ENCODE measurements around the gene MPP4. TPM values are rescaled to one million over a fixed set of nuclear protein-coding genes. Genes with fewer than 3 reads are reported as not detected.

MPP4 gene
- total and polyA plus RNA-seq, 2 of the 13 experiments (the other 11 are each of a cell fraction or from before 2014, with no cell fraction given) = not detected

DNA sequence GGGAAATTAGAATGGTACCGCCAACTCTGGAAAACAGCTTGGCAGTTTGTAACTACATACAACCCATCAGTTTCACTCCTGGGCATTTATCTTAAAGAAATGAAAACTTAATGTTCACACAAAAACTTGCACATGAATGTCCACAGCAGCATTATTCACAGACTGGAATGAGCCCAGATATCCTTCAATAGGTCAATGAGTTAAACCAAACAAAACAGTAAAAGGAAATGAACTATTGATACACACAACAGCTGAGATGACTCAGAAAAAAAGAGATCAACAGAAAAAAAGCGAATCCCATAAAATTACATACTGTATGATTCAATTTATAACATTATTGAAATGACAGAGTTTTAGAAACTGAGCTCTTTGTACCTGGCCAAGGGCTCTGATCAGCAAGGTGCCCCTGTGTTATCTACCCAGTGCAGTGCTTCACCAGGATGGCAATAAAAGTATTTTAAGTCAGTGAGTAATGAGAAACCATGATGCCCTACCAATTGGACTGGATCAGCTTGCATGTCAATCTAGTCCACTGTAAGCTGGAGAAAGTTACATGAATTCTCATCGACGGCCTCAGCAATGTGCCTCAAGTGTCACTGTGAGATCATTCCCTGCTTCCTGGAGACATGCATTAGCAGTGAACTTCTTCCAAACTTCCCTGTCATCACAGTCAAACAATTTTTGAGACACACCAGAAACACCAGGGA lies 77.0 kb downstream of the MPP4 start (continued):
- no peak for TF ChIP-seq ZNF839 (CRISPR knock-in tag; IDR thresholded peaks at IDR 0.05; ENCODE audit: borderline replicate concordance)
- TF ChIP-seq BCL6 (CRISPR knock-in tag; IDR thresholded peaks at IDR 0.05) = no peak
- no peak for TF ChIP-seq ZNF180 (CRISPR knock-in tag; IDR thresholded peaks at IDR 0.05; ENCODE audit: borderline replicate concordance, low read depth)

DNA sequence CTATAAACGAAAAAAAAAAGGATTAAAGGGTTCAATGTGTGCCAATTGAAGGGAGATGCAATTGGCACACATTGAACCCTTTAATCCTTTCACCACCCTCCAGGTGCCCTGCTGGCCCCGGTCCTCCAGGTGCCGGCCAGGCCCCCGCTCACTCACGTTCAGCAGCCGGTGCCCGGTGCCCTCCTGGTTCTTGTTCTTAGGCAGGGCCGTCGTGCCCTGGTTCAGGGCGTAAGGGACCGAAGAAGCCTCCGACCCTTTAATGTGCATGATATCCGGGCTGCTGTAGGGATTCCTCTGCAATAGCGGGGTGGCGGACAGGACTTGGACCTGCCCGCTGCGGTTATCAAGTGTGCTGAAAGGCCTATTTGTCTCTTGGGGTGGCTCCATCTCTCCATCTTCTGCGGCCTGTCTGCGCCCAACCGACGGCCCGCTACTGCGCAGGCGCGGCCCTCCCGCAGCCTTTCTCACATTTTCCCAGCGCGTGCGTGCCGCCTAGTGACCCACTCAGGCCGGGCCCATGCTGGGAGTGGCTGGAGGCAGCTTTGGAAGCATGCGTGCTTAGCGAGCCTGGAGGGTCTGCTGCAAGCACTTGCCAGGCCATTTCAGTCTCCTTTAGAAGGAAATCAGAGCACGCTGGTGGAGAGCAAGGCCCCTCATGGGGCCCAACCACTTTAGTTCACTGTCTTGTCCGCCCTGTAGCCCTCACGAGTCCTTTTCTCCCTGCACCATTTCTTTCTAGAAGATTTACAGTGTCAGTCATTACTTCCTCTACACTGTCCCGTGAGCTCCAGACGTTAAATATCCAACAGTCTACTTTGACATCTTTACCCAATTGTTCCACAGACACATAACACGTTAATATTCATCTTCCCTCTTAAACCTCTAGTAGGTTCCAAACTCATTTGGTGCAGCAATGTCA lies 79.4 kb downstream of the MPP4 start:
- TF ChIP-seq ZNF556 (CRISPR knock-in tag; IDR thresholded peaks at IDR 0.05; ENCODE audit: borderline replicate concordance) (no peak), ZNF777 (CRISPR knock-in tag; IDR thresholded peaks at IDR 0.05) (no peak), TRIM24 (CRISPR knock-in tag; IDR thresholded peaks at IDR 0.05) (no peak), SPEN (CRISPR knock-in tag; IDR thresholded peaks at IDR 0.05; ENCODE audit: low read depth) (no peak)
- TF ChIP-seq, protein P1, sequence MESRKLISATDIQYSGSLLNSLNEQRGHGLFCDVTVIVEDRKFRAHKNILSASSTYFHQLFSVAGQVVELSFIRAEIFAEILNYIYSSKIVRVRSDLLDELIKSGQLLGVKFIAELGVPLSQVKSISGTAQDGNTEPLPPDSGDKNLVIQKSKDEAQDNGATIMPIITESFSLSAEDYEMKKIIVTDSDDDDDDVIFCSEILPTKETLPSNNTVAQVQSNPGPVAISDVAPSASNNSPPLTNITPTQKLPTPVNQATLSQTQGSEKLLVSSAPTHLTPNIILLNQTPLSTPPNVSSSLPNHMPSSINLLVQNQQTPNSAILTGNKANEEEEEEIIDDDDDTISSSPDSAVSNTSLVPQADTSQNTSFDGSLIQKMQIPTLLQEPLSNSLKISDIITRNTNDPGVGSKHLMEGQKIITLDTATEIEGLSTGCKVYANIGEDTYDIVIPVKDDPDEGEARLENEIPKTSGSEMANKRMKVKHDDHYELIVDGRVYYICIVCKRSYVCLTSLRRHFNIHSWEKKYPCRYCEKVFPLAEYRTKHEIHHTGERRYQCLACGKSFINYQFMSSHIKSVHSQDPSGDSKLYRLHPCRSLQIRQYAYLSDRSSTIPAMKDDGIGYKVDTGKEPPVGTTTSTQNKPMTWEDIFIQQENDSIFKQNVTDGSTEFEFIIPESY (CRISPR knock-in tag; IDR thresholded peaks at IDR 0.05) = peak; percentile 30; the same call in 1 of the 2 replicates
- DNase-seq (ENCODE audit: low spot score) (no peak), ATAC-seq (peak; percentile 41; the same call in 2 of the 3 replicates), FAIRE-seq (no peak)
- intact Hi-C loops (cut with micrococcal nuclease; ENCODE audit: unreplicated experiment) = no loop called here
- Histone ChIP-seq H3K4me1 (ENCODE audit: insufficient read depth, low read length) (no peaks in the 10 kb centered on the region), H3K79me2 (ENCODE audit: insufficient read depth, low read length) (no peaks in the 10 kb centered on the region), H3K4me2 (ENCODE audit: low read depth, low read length) (no peak overlapping the region), H3K36me3 (replicated peaks in 1 of 2; ENCODE audit: control insufficient read depth in 1 of 2, insufficient read depth in 2 of 2, low read length in 2 of 2) (0 out of 5 replicates have a peak, but pooled peaks cover 0 to 1% of the 10 kb centered on the region in 2 experiments), H3K9me3 (ENCODE audit: low read length) (no peaks in the 10 kb centered on the region), H2AFZ (ENCODE audit: low read length) (no peak overlapping the region), H3K27ac (ENCODE audit: extremely low read length, insufficient read depth, low read length) (no peak overlapping the region), H3K27me3 (ENCODE audit: control insufficient read depth in 1 of 2, insufficient read depth in 2 of 2, low read length in 2 of 2) (no peaks in the 10 kb centered on the region), H3K4me3 (replicated peaks in 1 of 3; ENCODE audit: insufficient read depth in 1 of 3, low read depth in 2 of 3, low read length in 3 of 3) (no peak overlapping the region), H4K20me1 (ENCODE audit: insufficient read depth, low read length) (no peaks in the 10 kb centered on the region), H3K9ac (ENCODE audit: insufficient read depth, low read depth, low read length) (no peak overlapping the region)
- in situ Hi-C loops (cut with HindIII; ENCODE audit: extremely low pct_ligation_motif_present, low pct_unique_long_range_greater_than_20kb) = no loop called here
- no TSS peak for BruUV-seq (replicated peaks)
- CTCF ChIA-PET (ENCODE audit: low intra/inter-chr PET ratio, low total read pairs) = no interaction called here
- 79% methylated on average over 37 of the region's 39 CpGs for WGBS (ENCODE audit: low lambda C conversion rate)
- POLR2A ChIA-PET = no interaction called here
